WTC11 (cell line): Measurements from ENCODE around the gene ESYT2. TPM values are rescaled to one million over a fixed set of nuclear protein-coding genes. Genes with fewer than 3 reads are reported as not detected.
"Not testable (repeated sequence)": the region's sequence is repeated elsewhere in the genome, so short reads cannot be mapped to it uniquely, and the experiment has no call there.

Experiments used
- ATAC-seq: fragments of 200-7000 bp; cut with Tn5 transposase; 2 replicates; pipeline ENCODE4 v1.10.0; 2021; ENCODE audit warnings: mild to moderate bottlenecking, moderate library complexity
- CTCF ChIA-PET: fragments of 300-600 bp; sonication (Branson Sonifier 250); formaldehyde crosslinking; loops from one replicate; lab custom pipeline; 2021; ENCODE audit warnings: antibody characterized with exemption; lab: Charles Lee
- POLR2A ChIA-PET: fragments of 350-600 bp; sonication (Branson Sonifier 250); formaldehyde crosslinking; loops from one replicate; lab custom pipeline; 2021; ENCODE audit warnings: antibody characterized with exemption; lab: Charles Lee
- DNase-seq: peaks from one replicate; pipeline ENCODE4 v3.0.0; 2021; ENCODE audit warnings: low spot score
- H3K27ac Mint-ChIP-seq: 2 replicates; pipeline ENCODE4 v1.8.0; 2021; ENCODE audit warnings: mixed read lengths
- H3K27me3 Mint-ChIP-seq: 2 replicates; pipeline ENCODE4 v1.8.0; 2021; ENCODE audit warnings: low read depth, mild to moderate bottlenecking, moderate library complexity, mixed read lengths
- H3K36me3 Mint-ChIP-seq: 2 replicates; pipeline ENCODE4 v1.8.0; 2021; ENCODE audit warnings: mixed read lengths
- H3K4me1 Mint-ChIP-seq: 2 replicates; pipeline ENCODE4 v1.8.0; 2022; ENCODE audit warnings: mixed read lengths
- H3K4me3 Mint-ChIP-seq: 2 replicates; pipeline ENCODE4 v1.8.0; 2021; ENCODE audit warnings: mild to moderate bottlenecking, moderate library complexity, mixed read lengths
- H3K9me3 Mint-ChIP-seq: 2 replicates; pipeline ENCODE4 v1.8.0; 2021; ENCODE audit warnings: mixed read lengths
- CBFB ChIP-seq: sonication (generic); formaldehyde crosslinking; IDR thresholded peaks from 2 replicates; pipeline ENCODE4 v1.8.1; 2022; ENCODE audit warnings: mild to moderate bottlenecking, low read depth, missing genetic modification reagents
- CREB1 ChIP-seq: sonication (generic); formaldehyde crosslinking; IDR thresholded peaks from 2 replicates; pipeline ENCODE4 v1.8.0; 2023; ENCODE audit warnings: mild to moderate bottlenecking, missing genetic modification reagents
- ELF4 ChIP-seq: sonication (generic); formaldehyde crosslinking; IDR thresholded peaks from 2 replicates; pipeline ENCODE4 v1.8.1; 2022; ENCODE audit warnings: low read depth, mild to moderate bottlenecking, moderate library complexity, missing genetic modification reagents
- SOX15 ChIP-seq: fragments of 250-450 bp; sonication (Bioruptor Pico); IDR thresholded peaks from 2 replicates; pipeline ENCODE4 v1.9.0; 2021; ENCODE audit warnings: mild to moderate bottlenecking
- STAT6 ChIP-seq: sonication (generic); formaldehyde crosslinking; conservative IDR thresholded peaks from 2 replicates; pipeline ENCODE4 v1.8.1; 2023; ENCODE audit warnings: mild to moderate bottlenecking, low read depth, missing genetic modification reagents, moderate library complexity
- TEAD1 ChIP-seq: sonication (generic); formaldehyde crosslinking; IDR thresholded peaks from 2 replicates; pipeline ENCODE4 v1.8.0; 2022; ENCODE audit warnings: mild to moderate bottlenecking, missing genetic modification reagents
- ZNF121 ChIP-seq: sonication (generic); formaldehyde crosslinking; IDR thresholded peaks from 2 replicates; pipeline ENCODE4 v1.8.0; 2023; ENCODE audit warnings: missing genetic modification reagents
- ZNF263 ChIP-seq: sonication (generic); formaldehyde crosslinking; IDR thresholded peaks from 2 replicates; pipeline ENCODE4 v1.8.1; 2022; ENCODE audit warnings: low read depth, mild to moderate bottlenecking, moderate library complexity, missing genetic modification reagents
- ZNF317 ChIP-seq: sonication (generic); formaldehyde crosslinking; IDR thresholded peaks from 2 replicates; pipeline ENCODE4 v1.8.1; 2023; ENCODE audit warnings: low read depth, mild to moderate bottlenecking, moderate library complexity, missing genetic modification reagents, borderline replicate concordance
- ZNF416 ChIP-seq: fragments of 250-450 bp; sonication (Bioruptor Pico); IDR thresholded peaks from 2 replicates; pipeline ENCODE4 v1.9.0; 2021; ENCODE audit warnings: mild to moderate bottlenecking, inconsistent platforms
- total RNA-seq: library from RNA; stranded (reverse); gene quantifications from 3 replicates; pipeline ENCODE4 v1.2.3, GENCODE V29; 2021
- TF ChIP-seq, protein P1 (sequence below): sonication (generic); formaldehyde crosslinking; IDR thresholded peaks from 2 replicates; pipeline ENCODE4 v1.8.0; 2022; ENCODE audit warnings: mild to moderate bottlenecking, missing genetic modification reagents
- TF ChIP-seq, protein P2 (sequence below): sonication (generic); formaldehyde crosslinking; IDR thresholded peaks from 2 replicates; pipeline ENCODE4 v1.8.1; 2022; ENCODE audit warnings: mild to moderate bottlenecking, moderate library complexity, missing genetic modification reagents
- TF ChIP-seq, protein P3 (sequence below): sonication (generic); formaldehyde crosslinking; IDR thresholded peaks from 2 replicates; pipeline ENCODE4 v1.8.1; 2023; ENCODE audit warnings: mild to moderate bottlenecking, missing genetic modification reagents, moderate library complexity

Gene ESYT2
- total RNA-seq, 1 experiment from 2014 or later = 45.1 TPM

DNA sequence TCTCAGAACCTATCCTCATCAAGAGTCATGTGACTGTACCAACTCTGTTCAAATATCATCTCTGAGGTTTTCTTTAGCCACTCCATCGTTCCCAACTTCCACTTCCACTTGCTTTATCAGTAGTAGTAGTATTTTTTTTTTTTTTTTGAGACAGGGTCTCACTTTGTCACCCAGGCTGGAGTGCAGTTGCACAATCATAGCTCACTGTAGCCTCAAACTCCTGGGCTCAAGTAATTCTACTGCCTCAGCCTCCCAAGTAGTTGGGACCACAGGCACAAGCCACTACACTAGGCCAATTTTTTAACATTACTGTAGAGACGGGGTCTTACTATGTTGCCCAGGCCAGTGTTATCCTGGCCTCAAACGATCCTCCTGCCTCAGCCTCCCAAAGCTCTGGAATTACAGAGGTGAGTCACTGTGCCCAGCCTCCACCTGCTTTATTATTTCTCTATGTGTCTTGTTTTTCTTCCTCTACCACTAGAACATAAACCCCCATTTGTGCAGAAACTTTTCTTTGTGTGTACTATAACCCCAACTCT, 130.6 kb downstream of the ESYT2 start:
- no peaks in the 10 kb centered on the region for H3K9me3 Mint-ChIP-seq
- CTCF ChIA-PET = no interaction called here

GRCh38 chr7:158697597-158697996, 131.7 kb downstream of the ESYT2 start:
- H3K27me3 Mint-ChIP-seq, H3K9me3 Mint-ChIP-seq, H3K4me3 Mint-ChIP-seq, POLR2A ChIA-PET, H3K27ac Mint-ChIP-seq, ATAC-seq, CTCF ChIA-PET, DNase-seq: not testable (repeated sequence)
- peaks cover 71% of the 10 kb centered on the region for H3K36me3 Mint-ChIP-seq
- peaks cover 26% of the 10 kb centered on the region for H3K4me1 Mint-ChIP-seq

More for the DNA sequence above, 130.6 kb downstream of the ESYT2 start:
- Mint-ChIP-seq H3K36me3 (peaks cover 62% of the 10 kb centered on the region), H3K4me1 (peaks cover 38% of the 10 kb centered on the region), H3K27ac (no peak overlapping the region), H3K27me3 (no peaks in the 10 kb centered on the region; the same call in 1 of the 2 replicates), H3K4me3 (no peak overlapping the region)
- POLR2A ChIA-PET = no interaction called here
- TF ChIP-seq ZNF416 (CRISPR knock-in tag) (no peak), ZNF121 (CRISPR knock-in tag) (peak; percentile 86), ZNF317 (CRISPR knock-in tag) (peak; percentile 58; the same call in 1 of the 2 replicates)
- ATAC-seq (no peak), DNase-seq (no peak)

DNA sequence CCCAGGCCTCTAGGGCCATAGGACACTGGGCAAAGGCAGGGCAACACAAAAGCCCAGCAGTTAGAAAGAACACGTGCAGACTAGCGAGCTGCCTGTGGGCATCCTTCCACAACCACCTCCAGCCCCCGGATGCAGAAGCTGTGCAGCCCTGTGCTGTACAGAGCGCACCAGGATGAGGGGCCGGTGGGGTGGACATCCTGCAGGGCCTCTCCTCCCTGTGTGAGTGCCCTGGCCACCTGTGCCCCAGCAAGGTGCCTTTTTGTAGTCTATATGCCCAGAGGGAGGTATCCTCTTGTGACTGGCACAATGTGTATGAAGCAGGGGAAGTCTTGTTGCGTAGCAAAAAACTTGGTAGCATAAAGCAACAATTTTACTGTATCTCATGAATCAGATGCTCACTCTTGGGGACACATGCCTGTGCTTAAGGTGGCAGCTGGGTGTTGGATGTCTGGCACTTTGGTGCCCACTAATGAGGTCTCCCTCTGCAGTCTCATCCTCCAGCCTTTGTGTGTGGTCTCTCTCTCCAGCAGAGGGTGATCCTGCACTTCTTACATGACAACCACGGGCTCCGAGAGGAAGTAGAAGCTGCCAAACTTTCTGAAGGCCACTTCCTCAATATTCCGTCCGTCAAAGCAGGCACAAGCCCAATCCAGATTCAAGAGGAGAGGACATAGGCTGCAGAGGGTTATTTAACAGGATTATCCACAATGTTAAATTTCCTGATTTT, 133.4 kb downstream of the ESYT2 start:
- TF ChIP-seq ZNF263 (no peak), STAT6 (no peak), TEAD1 (CRISPR knock-in tag) (no peak)
- TF ChIP-seq, protein P1, sequence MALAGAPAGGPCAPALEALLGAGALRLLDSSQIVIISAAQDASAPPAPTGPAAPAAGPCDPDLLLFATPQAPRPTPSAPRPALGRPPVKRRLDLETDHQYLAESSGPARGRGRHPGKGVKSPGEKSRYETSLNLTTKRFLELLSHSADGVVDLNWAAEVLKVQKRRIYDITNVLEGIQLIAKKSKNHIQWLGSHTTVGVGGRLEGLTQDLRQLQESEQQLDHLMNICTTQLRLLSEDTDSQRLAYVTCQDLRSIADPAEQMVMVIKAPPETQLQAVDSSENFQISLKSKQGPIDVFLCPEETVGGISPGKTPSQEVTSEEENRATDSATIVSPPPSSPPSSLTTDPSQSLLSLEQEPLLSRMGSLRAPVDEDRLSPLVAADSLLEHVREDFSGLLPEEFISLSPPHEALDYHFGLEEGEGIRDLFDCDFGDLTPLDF (CRISPR knock-in tag) = no peak
- H3K27ac Mint-ChIP-seq = no peak overlapping the region
- H3K4me1 Mint-ChIP-seq = peaks cover 9% of the 10 kb centered on the region
- ATAC-seq = peak; percentile 76
- DNase-seq = no peak
- peaks cover 75% of the 10 kb centered on the region for H3K36me3 Mint-ChIP-seq
- H3K27me3 Mint-ChIP-seq = no peaks in the 10 kb centered on the region; the same call in 1 of the 2 replicates
- no peak overlapping the region for H3K4me3 Mint-ChIP-seq
- POLR2A ChIA-PET = no interaction called here
- CTCF ChIA-PET = interaction anchor here (0.6 to 1.5 kb wide), 7 partner anchors 9 to 281 kb away, joined by 3 to 9 read pairs (median 5); partner anchors contain the start of gene NCAPG2
- no peaks in the 10 kb centered on the region for H3K9me3 Mint-ChIP-seq

DNA sequence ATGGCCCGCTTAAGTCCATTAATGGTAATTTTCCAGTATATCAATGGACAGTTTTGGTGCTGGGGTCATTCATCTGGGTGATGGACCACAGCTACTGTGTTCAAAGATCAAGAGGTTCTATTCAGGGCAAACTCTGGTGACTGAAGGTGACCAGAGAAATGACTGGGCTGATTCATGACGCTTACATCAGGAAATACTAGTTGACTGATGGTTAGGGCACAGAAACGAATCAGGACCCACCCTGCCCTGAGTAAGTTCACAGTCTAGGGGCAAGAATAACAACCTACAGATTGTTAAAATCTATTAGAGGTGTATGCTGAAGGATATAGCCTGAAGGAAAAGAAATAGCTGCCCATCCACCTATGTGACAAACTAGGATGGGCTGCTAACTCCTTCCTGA, 134.3 kb downstream of the ESYT2 start:
- Mint-ChIP-seq H3K4me1 (peaks cover 8% of the 10 kb centered on the region), H3K27me3 (no peaks in the 10 kb centered on the region; the same call in 1 of the 2 replicates)
- ChIA-PET POLR2A (no interaction called here), CTCF (interaction anchor here (1.5 kb wide), 1 partner anchor 10 kb away, joined by 6 read pairs; the partner anchor contains the start of gene NCAPG2)
- no peak for DNase-seq
- TF ChIP-seq, protein P2, sequence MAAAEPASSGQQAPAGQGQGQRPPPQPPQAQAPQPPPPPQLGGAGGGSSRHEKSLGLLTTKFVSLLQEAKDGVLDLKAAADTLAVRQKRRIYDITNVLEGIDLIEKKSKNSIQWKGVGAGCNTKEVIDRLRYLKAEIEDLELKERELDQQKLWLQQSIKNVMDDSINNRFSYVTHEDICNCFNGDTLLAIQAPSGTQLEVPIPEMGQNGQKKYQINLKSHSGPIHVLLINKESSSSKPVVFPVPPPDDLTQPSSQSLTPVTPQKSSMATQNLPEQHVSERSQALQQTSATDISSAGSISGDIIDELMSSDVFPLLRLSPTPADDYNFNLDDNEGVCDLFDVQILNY (CRISPR knock-in tag) = no peak
- TF ChIP-seq ELF4 (CRISPR knock-in tag) (no peak), CBFB (CRISPR knock-in tag) (no peak), CREB1 (no peak), SOX15 (no peak)
- TF ChIP-seq, protein P3, sequence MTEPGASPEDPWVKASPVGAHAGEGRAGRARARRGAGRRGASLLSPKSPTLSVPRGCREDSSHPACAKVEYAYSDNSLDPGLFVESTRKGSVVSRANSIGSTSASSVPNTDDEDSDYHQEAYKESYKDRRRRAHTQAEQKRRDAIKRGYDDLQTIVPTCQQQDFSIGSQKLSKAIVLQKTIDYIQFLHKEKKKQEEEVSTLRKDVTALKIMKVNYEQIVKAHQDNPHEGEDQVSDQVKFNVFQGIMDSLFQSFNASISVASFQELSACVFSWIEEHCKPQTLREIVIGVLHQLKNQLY (CRISPR knock-in tag) = no peak
- TF ChIP-seq, all 79 proteins: peak for 0
- Mint-ChIP-seq H3K27ac (no peak overlapping the region), H3K36me3 (peaks cover 73% of the 10 kb centered on the region), H3K4me3 (no peak overlapping the region), H3K9me3 (no peaks in the 10 kb centered on the region)
- no peak for ATAC-seq
